ENCODE measurements around the gene LILRB3.

- TF ChIP-seq CTCF (IDR thresholded peaks at IDR 0.05; ENCODE audit: poor library complexity) (no peak), EZH2 (IDR thresholded peaks at IDR 0.05; ENCODE audit: borderline replicate concordance) (no peak)
Observed at GRCh38 chr19:54169149-54169740, 53.6 kb downstream of the LILRB3 start.
